ENCODE results near the gene MAN2B2.
A peak's percentile ranks its signal among the peaks of the same experiment; 100 is the strongest.
"Not testable (repeated sequence)": the region's sequence is repeated elsewhere in the genome, so short reads cannot be mapped to it uniquely, and the experiment has no call there.

MAN2B2 gene

DNA sequence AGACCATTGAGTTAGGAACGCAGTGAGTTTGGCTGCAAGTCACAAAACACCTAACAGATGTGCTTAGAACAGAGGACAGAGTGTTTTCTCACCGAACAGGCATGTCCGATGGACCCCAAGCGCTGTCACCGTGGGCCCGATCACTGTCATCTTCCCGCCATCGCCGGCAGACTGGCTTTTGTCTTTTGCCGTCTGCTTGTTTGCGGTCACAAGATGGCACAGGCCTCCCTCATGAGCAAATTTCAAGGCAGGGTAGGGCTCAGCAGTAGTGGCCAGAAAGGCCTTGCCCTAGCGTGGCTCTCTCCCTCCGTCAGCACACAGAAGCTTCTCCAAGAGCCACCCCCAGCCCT lies 44.1 kb downstream of the MAN2B2 start:
- no peak for DNase-seq

DNA sequence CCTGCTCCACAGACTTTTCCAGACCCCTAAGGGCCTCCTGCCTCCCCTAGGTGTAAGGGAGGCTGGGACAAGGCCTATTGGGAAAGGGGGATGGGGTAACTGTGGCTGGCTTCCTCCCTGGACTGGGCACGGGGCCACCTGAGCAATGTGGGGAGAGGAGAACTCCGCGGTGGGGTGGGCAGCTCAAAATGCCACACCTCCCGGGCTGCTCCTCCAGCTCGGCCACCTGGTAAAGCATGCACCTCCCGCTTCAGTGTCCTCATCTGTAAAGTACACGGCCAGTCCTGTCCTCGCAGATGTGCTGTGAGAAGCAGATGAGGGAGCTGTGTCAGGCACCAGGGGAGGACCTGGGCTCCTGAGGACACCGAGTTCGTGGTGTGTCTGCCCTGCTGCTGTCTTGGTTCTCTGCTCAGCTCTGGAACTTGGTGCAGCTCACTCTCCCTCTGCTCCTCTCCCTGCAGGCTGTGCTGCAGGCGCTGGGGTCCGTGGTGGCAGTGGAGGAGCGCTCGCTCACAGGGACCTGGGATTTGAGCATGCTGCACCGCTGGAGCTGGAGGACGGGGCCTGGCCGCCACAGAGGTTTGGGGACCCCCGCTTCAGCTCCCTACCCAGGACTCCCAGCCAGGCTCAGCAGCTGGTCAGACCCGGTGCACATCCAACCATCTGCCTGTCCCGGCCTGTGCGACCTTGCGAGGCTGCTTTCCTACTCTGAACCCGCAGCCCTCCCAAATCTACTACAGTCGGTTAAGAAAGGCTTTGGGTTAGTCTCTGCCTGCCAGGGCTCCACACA lies 44.7 kb downstream of the MAN2B2 start:
- no peak for DNase-seq

DNA sequence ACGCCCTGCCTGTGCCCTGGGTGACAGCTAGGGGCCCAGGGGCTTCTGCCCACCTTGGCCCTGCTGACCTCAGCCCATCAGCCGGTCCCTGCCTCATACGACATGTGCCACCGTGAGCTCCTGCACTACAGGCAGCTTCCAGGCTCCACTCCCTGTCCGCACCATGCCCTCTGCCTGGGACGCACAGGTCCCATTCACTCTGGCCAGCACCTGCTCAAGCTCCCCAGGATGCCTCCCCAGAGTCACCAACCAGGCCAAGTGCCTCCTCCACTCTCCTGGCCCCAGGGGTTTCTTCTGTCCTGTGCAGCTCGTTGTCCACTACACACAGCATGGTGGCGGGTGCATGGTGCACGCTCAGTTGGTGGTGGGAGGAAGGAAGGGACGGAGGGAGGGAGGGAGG lies 45.3 kb downstream of the MAN2B2 start:
- DNase-seq = no peak

DNA sequence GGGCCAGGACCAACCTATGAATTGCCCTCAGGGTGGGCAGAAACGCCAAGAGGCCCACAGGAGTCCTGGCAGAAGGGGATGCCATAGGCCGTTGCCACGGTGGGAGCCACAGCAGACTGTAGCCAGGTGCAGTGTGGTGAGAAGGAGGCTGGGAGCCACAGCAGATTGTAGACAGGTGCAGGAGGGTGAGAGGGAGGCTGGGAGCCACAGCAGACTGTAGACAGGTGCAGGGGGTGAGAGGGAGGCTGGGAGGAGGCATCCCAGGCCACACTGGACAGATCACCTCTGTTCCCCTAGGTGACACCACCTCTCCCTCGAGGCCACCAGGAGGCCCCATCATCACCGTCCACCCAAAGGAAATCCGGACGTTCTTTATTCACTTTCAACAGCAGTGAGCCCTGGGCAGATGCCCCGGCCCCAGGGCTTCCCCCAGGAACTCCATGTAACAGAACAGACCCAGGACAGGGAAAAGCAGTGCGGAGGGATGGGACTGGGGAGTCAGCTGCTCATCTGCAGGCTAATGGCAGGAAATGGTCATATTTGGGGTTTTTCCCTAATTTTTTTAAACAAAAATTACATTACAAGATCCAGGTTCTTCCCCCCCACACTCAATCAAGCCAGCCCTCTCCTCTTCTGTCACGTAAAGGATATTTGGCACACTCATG lies 46.0 kb downstream of the MAN2B2 start:
- DNase-seq = no peak

DNA sequence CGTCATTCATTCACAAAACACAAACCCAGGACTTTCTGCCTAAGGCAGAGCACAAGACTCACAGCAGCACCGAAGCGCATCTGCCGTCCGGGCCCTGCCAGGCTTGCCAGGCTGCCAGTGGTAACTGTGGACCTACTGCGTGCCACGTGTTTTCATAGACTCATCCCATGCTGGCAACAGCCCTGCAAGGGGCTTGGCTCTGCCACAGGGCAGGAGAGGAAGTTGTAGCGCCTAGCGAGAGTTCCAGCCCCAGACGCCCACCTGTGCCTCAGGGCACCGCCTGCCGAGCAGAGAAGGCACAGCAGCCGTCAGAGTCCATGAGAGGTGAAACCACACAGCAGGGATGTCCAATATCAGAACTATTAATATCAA lies 46.6 kb downstream of the MAN2B2 start:
- no peak for DNase-seq

GRCh38 chr4:6622744-6623143 lies 47.8 kb downstream of the MAN2B2 start:
- DNase-seq = no peak

GRCh38 chr4:6625256-6625655 lies 50.3 kb downstream of the MAN2B2 start:
- no peak for DNase-seq

- no peak for DNase-seq
Measured at GRCh38 chr4:6626066-6626465, 51.1 kb downstream of the MAN2B2 start.

- no peak for DNase-seq
Measured at GRCh38 chr4:6627832-6628231, 52.8 kb downstream of the MAN2B2 start.

GRCh38 chr4:6628484-6628883 lies 53.5 kb downstream of the MAN2B2 start:
- not testable (repeated sequence) for DNase-seq

GRCh38 chr4:6632125-6632524 lies 57.1 kb downstream of the MAN2B2 start:
- DNase-seq = no peak

GRCh38 chr4:6633091-6633906 lies 58.3 kb downstream of the MAN2B2 start:
- DNase-seq = no peak

GRCh38 chr4:6634746-6635145 lies 59.8 kb downstream of the MAN2B2 start:
- no peak for DNase-seq

DNA sequence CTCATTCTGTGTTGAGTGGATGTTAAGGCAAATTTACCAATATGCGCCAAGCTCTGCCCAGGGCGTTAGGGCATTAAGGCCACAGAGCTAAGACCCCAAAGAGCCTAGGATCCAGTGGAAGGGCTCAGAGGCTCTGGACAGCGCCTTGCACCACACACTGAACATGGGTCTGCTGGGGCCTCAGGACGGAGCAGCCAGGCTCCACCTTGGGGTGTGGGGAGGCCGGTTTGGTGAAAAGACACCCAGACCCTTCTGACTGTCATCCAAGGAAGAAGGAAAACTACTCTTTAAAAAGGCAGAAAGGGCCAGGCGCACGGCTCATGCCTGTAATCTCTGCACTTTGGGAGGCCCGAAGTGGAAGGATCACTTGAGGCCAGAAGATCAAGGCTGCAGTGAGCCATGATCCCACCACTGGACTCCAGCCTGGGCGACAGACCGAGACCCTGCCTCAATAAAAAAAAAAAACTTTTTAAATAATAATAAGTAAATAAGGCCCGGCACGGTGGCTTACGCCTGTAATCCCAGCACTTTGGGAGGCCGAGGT lies 64.2 kb downstream of the MAN2B2 start:
- DNase-seq = no peak

- peak; percentile 95 for DNase-seq
Measured at GRCh38 chr4:6640292-6641163, 65.5 kb downstream of the MAN2B2 start, which contains the start of gene MRFAP1. TSS of gene MRFAP1 (plus strand) at chr4:6640685. CDS start at chr4:6640863, 178 bp downstream.

GRCh38 chr4:6641164-6641970 lies 66.4 kb downstream of the MAN2B2 start:
- peak; percentile 51 for DNase-seq

GRCh38 chr4:6641971-6642320 lies 67.0 kb downstream of the MAN2B2 start:
- DNase-seq = no peak

- DNase-seq = no peak
Measured at GRCh38 chr4:6643141-6643847, 68.3 kb downstream of the MAN2B2 start.

GRCh38 chr4:6644792-6645530 lies 70.0 kb downstream of the MAN2B2 start:
- no peak for DNase-seq

DNA sequence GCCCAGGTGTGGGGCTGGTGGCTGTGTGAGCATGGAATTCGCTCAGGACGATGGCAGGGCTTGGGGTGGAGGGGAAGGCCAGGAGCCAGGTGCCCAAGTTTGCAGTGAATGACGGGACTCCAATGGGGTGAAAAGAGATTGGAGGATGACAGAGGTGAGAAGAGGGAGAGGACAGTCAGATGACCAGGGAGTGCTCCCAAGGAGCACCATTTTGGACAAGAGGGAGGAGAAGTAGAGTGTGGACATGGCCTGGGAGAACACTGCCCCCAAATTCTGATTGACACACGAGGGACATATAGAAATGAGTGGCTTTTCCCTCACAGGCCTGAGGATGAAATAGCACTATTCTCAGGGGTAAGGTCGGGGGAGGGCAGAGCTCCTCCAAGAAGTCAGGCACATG lies 72.2 kb downstream of the MAN2B2 start:
- DNase-seq = no peak
